Measurements from ENCODE around the gene ZSCAN23. TPM values are rescaled to one million over a fixed set of nuclear protein-coding genes. Genes with fewer than 3 reads are reported as not detected.

Gene ZSCAN23
- total and polyA plus RNA-seq, 11 donors, result 0.42 to 2.1 (median 1.5) TPM

GRCh38 chr6:28383235-28384142, 59.8 kb downstream of the ZSCAN23 start:
- Histone ChIP-seq H3K9me3 (peaks cover 0 to 9% (median 3%) of the 10 kb centered on the region in 12 donors), H3K4me1 (peaks cover 0 to 30% (median 7%) of the 10 kb centered on the region in 12 donors), H3K4me3 (peak overlapping the region; percentile 24 to 67 (median 54)), H3K36me3 (peaks cover 0 to 65% (median 49%) of the 10 kb centered on the region in 9 donors), H3K27me3 (no peaks in the 10 kb centered on the region), H3K27ac (peak overlapping the region; percentile 25 to 79 (median 68))
- WGBS, 4 donors, result 14 to 26% (median 17%) methylated on average over 21 to 31 of the region's 31 CpGs
- peak in 11 of 12 donors; percentile 11 to 43 (median 26) for TF ChIP-seq CTCF (IDR thresholded peaks at IDR 0.05)
- peak in 1 of 2 donors; percentile 13 for TF ChIP-seq POLR2A (IDR thresholded peaks at IDR 0.05)
- ATAC-seq (peak; percentile 92 to 99 (median 98)), DNase-seq (peak; percentile 83 to 93 (median 88))
- intact Hi-C loops (cut with DNase I), result loop anchor here in 1 of 10 donors (10.0 kb wide), 1 partner anchor 301 kb away; no protein-coding TSS in a partner anchor

Other genes starting within 250 kb of the ZSCAN23 start
- gene ZSCAN9, start 218.2 kb downstream of the ZSCAN23 start, total RNA-seq, result 10 to 100 TPM in 2 of 9 donors, 1 to 10 TPM in 7; 6.8 to 12.6 (median 7.9) TPM
- gene ZSCAN9, start 218.2 kb downstream of the ZSCAN23 start, polyA plus RNA-seq, result 10 to 100 TPM in 1 of 2 donors, 1 to 10 TPM in 1; 5.8 to 10.2 TPM
- 1 to 10 TPM; 2.1 to 5.0 (median 2.5) TPM for gene ZKSCAN4, start 191.2 kb downstream of the ZSCAN23 start, total RNA-seq
- gene ZKSCAN4, start 191.2 kb downstream of the ZSCAN23 start, polyA plus RNA-seq, result 1 to 10 TPM; 1.5 to 2.2 TPM
- gene NKAPL, start 184.2 kb downstream of the ZSCAN23 start, total RNA-seq, result 1 to 10 TPM; 3.3 to 8.4 (median 5.2) TPM
- gene NKAPL, start 184.2 kb downstream of the ZSCAN23 start, polyA plus RNA-seq, result 1 to 10 TPM; 5.8 to 7.2 TPM
- gene ZSCAN26, start 176.3 kb downstream of the ZSCAN23 start, total RNA-seq, result 10 to 100 TPM in 8 of 9 donors, 1 to 10 TPM in 1; 9.8 to 16.4 (median 12.2) TPM
- gene ZSCAN26, start 176.3 kb downstream of the ZSCAN23 start, polyA plus RNA-seq, result 1 to 10 TPM; 8.1 to 8.3 TPM
- 1 to 10 TPM; 2.5 to 3.8 (median 2.9) TPM for gene PGBD1, start 161.9 kb downstream of the ZSCAN23 start, total RNA-seq
- 1 to 10 TPM; 1.7 to 4.6 TPM for gene PGBD1, start 161.9 kb downstream of the ZSCAN23 start, polyA plus RNA-seq
- gene ZSCAN31, start 107.3 kb downstream of the ZSCAN23 start, total RNA-seq, result 10 to 100 TPM in 5 of 9 donors, 1 to 10 TPM in 4; 7.5 to 22.0 (median 10.7) TPM
- 1 to 10 TPM; 3.3 to 5.4 TPM for gene ZSCAN31, start 107.3 kb downstream of the ZSCAN23 start, polyA plus RNA-seq
- 1 to 10 TPM; 2.8 to 7.9 (median 5.6) TPM for gene ZKSCAN3, start 93.5 kb downstream of the ZSCAN23 start, total RNA-seq
- gene ZKSCAN3, start 93.5 kb downstream of the ZSCAN23 start, polyA plus RNA-seq, result 1 to 10 TPM; 1.5 to 1.8 TPM
- 1 to 10 TPM; 2.1 to 4.0 (median 2.9) TPM for gene ZSCAN12, start 43.7 kb downstream of the ZSCAN23 start, total RNA-seq
- 1 to 10 TPM in 1 of 2 donors, under 1 TPM in 1; 0.99 to 2.2 TPM for gene ZSCAN12, start 43.7 kb downstream of the ZSCAN23 start, polyA plus RNA-seq
- gene GPX6, start 72.3 kb upstream of the ZSCAN23 start, total RNA-seq, result not detected
- not detected for gene GPX6, start 72.3 kb upstream of the ZSCAN23 start, polyA plus RNA-seq
- not detected for gene GPX5, start 82.4 kb upstream of the ZSCAN23 start, total RNA-seq
- not detected for gene GPX5, start 82.4 kb upstream of the ZSCAN23 start, polyA plus RNA-seq

All from heart left ventricle (tissue), 16 donors.